NCI-H1694 treated with DMSO at 0.1 percent for 48 hours (cell line): ENCODE measurements around the gene ANKRD66.
"Not testable (repeated sequence)": the region's sequence is repeated elsewhere in the genome, so short reads cannot be mapped to it uniquely, and the experiment has no call there.

Experiments
- DNase-seq: peaks from one replicate; lab custom pipeline; 2025; lab: John Stamatoyannopoulos, UW

Gene ANKRD66

GRCh38 chr6:46746696-46747095 is at the start of gene ANKRD66:
Gene ANKRD66, plus strand, starts transcription at chr6:46746933. Its CDS starts 5,016 bp downstream, at chr6:46751949.
- DNase-seq: no peak

- no peak for DNase-seq
Observed at GRCh38 chr6:46699970-46700369, 46.8 kb upstream of the ANKRD66 start.

GRCh38 chr6:46704562-46704961 is 42.2 kb upstream of the ANKRD66 start:
- DNase-seq: no peak

GRCh38 chr6:46706464-46706863 is 40.3 kb upstream of the ANKRD66 start:
- DNase-seq: no peak

GRCh38 chr6:46711491-46711890 is 35.2 kb upstream of the ANKRD66 start:
- DNase-seq: no peak

- no peak for DNase-seq
Observed at GRCh38 chr6:46715141-46715540, 31.6 kb upstream of the ANKRD66 start.

GRCh38 chr6:46719099-46719498 is 27.6 kb upstream of the ANKRD66 start:
- DNase-seq: no peak

GRCh38 chr6:46720401-46720800 is 26.3 kb upstream of the ANKRD66 start:
- DNase-seq: no peak

- DNase-seq: no peak
Observed at GRCh38 chr6:46729787-46730326, 16.9 kb upstream of the ANKRD66 start.

GRCh38 chr6:46730921-46731461 is 15.7 kb upstream of the ANKRD66 start:
- DNase-seq: no peak

GRCh38 chr6:46733341-46733801 is 13.4 kb upstream of the ANKRD66 start:
- no peak for DNase-seq

- no peak for DNase-seq
Observed at GRCh38 chr6:46734867-46735719, 11.6 kb upstream of the ANKRD66 start, which contains the start of gene PLA2G7. Gene PLA2G7, minus strand, starts transcription at chr6:46735375. Its CDS starts 12,484 bp downstream, at chr6:46722891.

- no peak for DNase-seq
Observed at GRCh38 chr6:46735720-46736031, 11.1 kb upstream of the ANKRD66 start.

GRCh38 chr6:46736906-46737305 is 9.8 kb upstream of the ANKRD66 start:
- no peak for DNase-seq

- DNase-seq: no peak
Observed at GRCh38 chr6:46741482-46741881, 5.3 kb upstream of the ANKRD66 start.

- no peak for DNase-seq
Observed at GRCh38 chr6:46741910-46742309, 4.8 kb upstream of the ANKRD66 start.

- DNase-seq: no peak
Observed at GRCh38 chr6:46743425-46744158, 3.1 kb upstream of the ANKRD66 start.

GRCh38 chr6:46744159-46744725 is 2.5 kb upstream of the ANKRD66 start:
- not testable (repeated sequence) for DNase-seq

GRCh38 chr6:46745973-46746372 is 760 bp upstream of the ANKRD66 start:
- DNase-seq: no peak

GRCh38 chr6:46748940-46749503 is 2.3 kb downstream of the ANKRD66 start:
- DNase-seq: no peak

- DNase-seq: no peak
Observed at GRCh38 chr6:46749731-46750130, 3.0 kb downstream of the ANKRD66 start.

GRCh38 chr6:46751658-46752057 is 4.9 kb downstream of the ANKRD66 start:
- no peak for DNase-seq
